Skeletal muscle tissue (tissue), 2 donors: Measurements from ENCODE around the gene CREG2. TPM values are rescaled to one million over a fixed set of nuclear protein-coding genes. Genes with fewer than 3 reads are reported as not detected.
A peak's percentile ranks its signal among the peaks of the same experiment; 100 is the strongest.

ENCODE experiments used
- small RNA-seq: library from RNA; depleted of rRNA; stranded (forward); fragments of <200 nt; gene quantifications from one replicate; pipeline ENCODE3, GENCODE V24; 2014
- total RNA-seq: library from RNA; depleted of rRNA; stranded (reverse); fragments of >200 nt; gene quantifications from one replicate; pipeline ENCODE4 v1.2.3, GENCODE V29; 2014

Gene CREG2
- total RNA-seq, 1 donor from 2014 or later, result 1.6 TPM

Small RNA genes lying within 50 kb of the gene (small RNA-seq; reads per million reads assigned to genes)
- 0.79 reads per million, percentile 74 among the genes with 10 or more reads in this experiment for gene MIR5696

Other genes starting within 250 kb of the CREG2 start
- 16.2 TPM for gene TBC1D8, start 236.1 kb downstream of the CREG2 start, total RNA-seq
- gene CNOT11, start 134.6 kb downstream of the CREG2 start, total RNA-seq, result 19.8 TPM
- 43.3 TPM for gene RNF149, start 78.8 kb downstream of the CREG2 start, total RNA-seq
- gene RFX8, start 87.6 kb upstream of the CREG2 start, total RNA-seq, result under 0.01 TPM